GM19395 (cell line): ENCODE results near the gene TANGO6.
"Not testable (repeated sequence)": the region's sequence is repeated elsewhere in the genome, so short reads cannot be mapped to it uniquely, and the experiment has no call there.

ENCODE experiments used
- ATAC-seq: cut with Tn5 transposase; IDR thresholded peaks from one replicate; pipeline ENCODE4 v1.9.1; 2021; ENCODE audit warnings: mild to moderate bottlenecking, moderate library complexity; ENCODE audit not compliant: unreplicated experiment

Gene TANGO6

GRCh38 chr16:68843482-68844210 is at the start of gene TANGO6:
TANGO6 (plus strand) TSS chr16:68843531; CDS start chr16:68843618, 87 bp downstream.
- peak; percentile 86 for ATAC-seq

GRCh38 chr16:68798398-68798797 is 44.9 kb upstream of the TANGO6 start:
- no peak for ATAC-seq

GRCh38 chr16:68800257-68800875 is 43.0 kb upstream of the TANGO6 start:
- ATAC-seq: no peak

GRCh38 chr16:68802190-68802589 is 41.1 kb upstream of the TANGO6 start:
- no peak for ATAC-seq

- no peak for ATAC-seq
Measured at GRCh38 chr16:68806422-68806821, 36.9 kb upstream of the TANGO6 start.

- no peak for ATAC-seq
Measured at GRCh38 chr16:68806981-68807380, 36.4 kb upstream of the TANGO6 start.

- ATAC-seq: no peak
Measured at GRCh38 chr16:68814516-68814915, 28.8 kb upstream of the TANGO6 start.

GRCh38 chr16:68823401-68824135 is 19.8 kb upstream of the TANGO6 start:
- ATAC-seq: no peak

- no peak for ATAC-seq
Measured at GRCh38 chr16:68825427-68825826, 17.9 kb upstream of the TANGO6 start.

GRCh38 chr16:68826652-68827051 is 16.7 kb upstream of the TANGO6 start:
- no peak for ATAC-seq

- ATAC-seq: no peak
Measured at GRCh38 chr16:68833251-68833650, 10.1 kb upstream of the TANGO6 start.

GRCh38 chr16:68834550-68834949 is 8.8 kb upstream of the TANGO6 start:
- no peak for ATAC-seq

GRCh38 chr16:68835970-68836369 is 7.4 kb upstream of the TANGO6 start:
- no peak for ATAC-seq

- ATAC-seq: no peak
Measured at GRCh38 chr16:68839831-68840230, 3.5 kb upstream of the TANGO6 start.

GRCh38 chr16:68842964-68843481 is 308 bp upstream of the TANGO6 start:
- ATAC-seq: not testable (repeated sequence)

- peak; percentile 24 for ATAC-seq
Measured at GRCh38 chr16:68844211-68844564, 857 bp downstream of the TANGO6 start.

GRCh38 chr16:68848786-68849185 is 5.5 kb downstream of the TANGO6 start:
- no peak for ATAC-seq

GRCh38 chr16:68850481-68850880 is 7.2 kb downstream of the TANGO6 start:
- no peak for ATAC-seq

GRCh38 chr16:68851601-68852000 is 8.3 kb downstream of the TANGO6 start:
- no peak for ATAC-seq

- ATAC-seq: no peak
Measured at GRCh38 chr16:68857479-68857878, 14.1 kb downstream of the TANGO6 start.

GRCh38 chr16:68859828-68860227 is 16.5 kb downstream of the TANGO6 start:
- no peak for ATAC-seq
